GM23338 (cell line): Measurements from ENCODE around the gene PRSS27. TPM values are rescaled to one million over a fixed set of nuclear protein-coding genes. Genes with fewer than 3 reads are reported as not detected.

Source experiments
- ATAC-seq: fragments of 200-7000 bp; cut with Tn5 transposase; 3 replicates; pipeline ENCODE4 v1.9.1; 2020
- DNase-seq: peaks from one replicate; pipeline ENCODE4 v3.0.0-alpha.2; 2015; ENCODE audit warnings: low spot score
- H2AFZ ChIP-seq: fragments of 200-600 bp; sonication (generic); 2 replicates; pipeline ENCODE4 v1.8.0; 2016; ENCODE audit warnings: antibody characterized with exemption, mild to moderate bottlenecking, moderate library complexity
- H3F3A ChIP-seq: fragments of 200-600 bp; sonication (generic); replicated peaks from 2 replicates; pipeline ENCODE4 v1.8.0; 2017; ENCODE audit warnings: antibody characterized with exemption, mixed run types, low read depth
- H3K27ac ChIP-seq: fragments of 200-600 bp; sonication (generic); 2 replicates; pipeline ENCODE4 v1.6.1; 2016; ENCODE audit warnings: low read depth
- H3K27me3 ChIP-seq: fragments of 200-600 bp; sonication (generic); 2 replicates; pipeline ENCODE4 v1.8.0; 2016; ENCODE audit warnings: mild to moderate bottlenecking, mixed run types, moderate library complexity; ENCODE audit not compliant: insufficient read depth
- H3K36me3 ChIP-seq: fragments of 200-600 bp; sonication (generic); 2 replicates; pipeline ENCODE4 v1.8.0; 2016; ENCODE audit warnings: mild to moderate bottlenecking; ENCODE audit not compliant: insufficient read depth
- H3K4me1 ChIP-seq: fragments of 200-600 bp; sonication (generic); 2 replicates; pipeline ENCODE4 v1.8.0; 2016; ENCODE audit warnings: mild to moderate bottlenecking, moderate library complexity; ENCODE audit not compliant: insufficient read depth
- H3K4me2 ChIP-seq: fragments of 200-600 bp; sonication (generic); 2 replicates; pipeline ENCODE4 v1.7.1; 2017; ENCODE audit warnings: mixed run types
- H3K4me3 ChIP-seq: fragments of 200-600 bp; sonication (generic); 2 replicates; pipeline ENCODE4 v1.6.1; 2016; ENCODE audit warnings: mixed run types
- H3K79me2 ChIP-seq: fragments of 200-600 bp; sonication (generic); replicated peaks from 2 replicates; pipeline ENCODE4 v1.8.0; 2017; ENCODE audit warnings: mild to moderate bottlenecking; ENCODE audit not compliant: insufficient read depth
- H3K9me2 ChIP-seq: fragments of 200-600 bp; sonication (generic); 2 replicates; pipeline ENCODE4 v1.8.0; 2017; ENCODE audit not compliant: insufficient read depth
- H4K20me1 ChIP-seq: fragments of 200-600 bp; sonication (generic); replicated peaks from 2 replicates; pipeline ENCODE4 v1.8.0; 2017; ENCODE audit warnings: mild to moderate bottlenecking; ENCODE audit not compliant: insufficient read depth
- H3K27ac Mint-ChIP-seq: 2 replicates; pipeline ENCODE4 v1.8.0; 2020; ENCODE audit warnings: inconsistent platforms, mild to moderate bottlenecking, moderate library complexity, mixed read lengths
- H3K27me3 Mint-ChIP-seq: 3 replicates; pipeline ENCODE4 v1.8.0; 2022; ENCODE audit warnings: low read depth, mild to moderate bottlenecking, moderate library complexity, mixed read lengths, inconsistent platforms; ENCODE audit not compliant: insufficient read depth, poor library complexity
- H3K36me3 Mint-ChIP-seq: 3 replicates; pipeline ENCODE4 v1.8.0; 2021; ENCODE audit warnings: low read depth, mild to moderate bottlenecking, inconsistent platforms, moderate library complexity, mixed read lengths
- H3K4me1 Mint-ChIP-seq: 3 replicates; pipeline ENCODE4 v1.8.0; 2020; ENCODE audit warnings: mild to moderate bottlenecking, inconsistent platforms, mixed read lengths
- H3K4me3 Mint-ChIP-seq: 3 replicates; pipeline ENCODE4 v1.8.0; 2021; ENCODE audit warnings: moderate library complexity, mild to moderate bottlenecking, inconsistent platforms, mixed read lengths
- H3K9me3 Mint-ChIP-seq: 3 replicates; pipeline ENCODE4 v1.8.0; 2020; ENCODE audit warnings: moderate library complexity, mild to moderate bottlenecking, inconsistent platforms, mixed read lengths
- CREB1 ChIP-seq: fragments of 250-450 bp; sonication (Bioruptor Pico); IDR thresholded peaks from 2 replicates; pipeline ENCODE4 v1.5.0; 2020; ENCODE audit warnings: low read depth, mild to moderate bottlenecking, moderate library complexity
- EZH2phosphoT487 ChIP-seq: fragments of 200-600 bp; sonication (generic); IDR thresholded peaks from one replicate; pipeline ENCODE4 v1.8.1; 2018; ENCODE audit warnings: antibody characterized with exemption; ENCODE audit not compliant: unreplicated experiment
- JUNB ChIP-seq: IDR thresholded peaks from one replicate; pipeline ENCODE4 v1.6.1; 2016; ENCODE audit warnings: antibody characterized with exemption; ENCODE audit not compliant: unreplicated experiment
- NANOG ChIP-seq: IDR thresholded peaks from 2 replicates; pipeline ENCODE4 v1.6.1; 2016; ENCODE audit warnings: antibody characterized with exemption, borderline replicate concordance
- POLR2AphosphoS5 ChIP-seq: IDR thresholded peaks from 2 replicates; pipeline ENCODE4 v1.6.1; 2016; ENCODE audit warnings: antibody characterized with exemption, low read depth
- STAT1 ChIP-seq: IDR thresholded peaks from one replicate; pipeline ENCODE4 v1.6.1; 2016; ENCODE audit warnings: antibody characterized with exemption; ENCODE audit not compliant: unreplicated experiment
- ZNF114 ChIP-seq: fragments of 250-450 bp; sonication (Bioruptor Pico); IDR thresholded peaks from 2 replicates; pipeline ENCODE4 v1.5.0; 2020; ENCODE audit warnings: mild to moderate bottlenecking, moderate library complexity
- ZNF331 ChIP-seq: fragments of 250-450 bp; sonication (Bioruptor Pico); IDR thresholded peaks from 2 replicates; pipeline ENCODE4 v1.5.0; 2020; ENCODE audit warnings: low read depth, mild to moderate bottlenecking, moderate library complexity
- polyA plus RNA-seq: library from polyadenylated mRNA; unstranded; fragments of >200 nt; fragmentation: Nextera tagmentation; extraction: Ambion mirVana; gene quantifications from 2 replicates; pipeline ENCODE4 v1.2.1, GENCODE V29; 2016
- total RNA-seq: library from RNA; depleted of rRNA; stranded (reverse); fragments of >200 nt; shearing (Covaris generic); gene quantifications from 2 replicates; pipeline ENCODE4 v1.2.3, GENCODE V29; 2014
- TF ChIP-seq, protein P1 (sequence below): fragments of 250-450 bp; sonication (Bioruptor Pico); IDR thresholded peaks from 2 replicates; pipeline ENCODE4 v1.5.0; 2020; ENCODE audit warnings: mild to moderate bottlenecking, moderate library complexity
- TF ChIP-seq, protein P2 (sequence below), 2 experiments: fragments of 200-600 bp in 1 of 2; sonication (generic) in 1 of 2; conservative IDR thresholded peaks; 2 replicates each; pipeline versions ENCODE4 v1.5.1 to v1.6.1; 2016 to 2017; ENCODE audit warnings: antibody characterized with exemption in 2 of 2, low read depth in 2 of 2, mild to moderate bottlenecking in 2 of 2, moderate library complexity in 1 of 2
- TF ChIP-seq, protein P3 (sequence below): IDR thresholded peaks from 2 replicates; pipeline ENCODE4 v1.6.1; 2016; ENCODE audit warnings: antibody characterized with exemption
- TF ChIP-seq, protein P4 (sequence below): IDR thresholded peaks from one replicate; pipeline ENCODE4 v1.6.1; 2018; ENCODE audit warnings: antibody characterized with exemption; ENCODE audit not compliant: unreplicated experiment

The PRSS27 gene
- total and polyA plus RNA-seq, 2 experiments from 2014 or later, result 0.73 to 1.6 TPM

DNA sequence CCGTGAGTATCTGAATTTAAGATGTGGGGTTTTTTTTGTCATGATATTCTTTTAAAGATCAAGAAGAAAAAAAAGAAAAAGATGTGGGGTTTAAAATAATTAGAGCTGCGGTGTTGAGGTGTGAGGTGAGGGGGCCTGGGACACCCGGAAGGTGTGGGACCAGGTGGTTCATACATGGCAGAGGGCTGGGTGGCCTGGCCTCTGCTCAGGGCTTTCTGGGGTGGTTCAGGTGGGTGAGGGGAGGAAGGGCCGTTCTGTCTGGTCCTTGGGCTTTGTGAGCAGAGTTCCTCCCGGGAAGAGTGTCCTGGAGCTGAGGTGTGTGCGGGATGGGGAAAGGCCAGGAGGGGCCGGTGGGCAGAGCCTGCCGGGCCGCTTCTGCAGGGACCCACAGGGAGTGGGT, 5.0 kb downstream of the PRSS27 start (continued):
- TF ChIP-seq, protein P1, sequence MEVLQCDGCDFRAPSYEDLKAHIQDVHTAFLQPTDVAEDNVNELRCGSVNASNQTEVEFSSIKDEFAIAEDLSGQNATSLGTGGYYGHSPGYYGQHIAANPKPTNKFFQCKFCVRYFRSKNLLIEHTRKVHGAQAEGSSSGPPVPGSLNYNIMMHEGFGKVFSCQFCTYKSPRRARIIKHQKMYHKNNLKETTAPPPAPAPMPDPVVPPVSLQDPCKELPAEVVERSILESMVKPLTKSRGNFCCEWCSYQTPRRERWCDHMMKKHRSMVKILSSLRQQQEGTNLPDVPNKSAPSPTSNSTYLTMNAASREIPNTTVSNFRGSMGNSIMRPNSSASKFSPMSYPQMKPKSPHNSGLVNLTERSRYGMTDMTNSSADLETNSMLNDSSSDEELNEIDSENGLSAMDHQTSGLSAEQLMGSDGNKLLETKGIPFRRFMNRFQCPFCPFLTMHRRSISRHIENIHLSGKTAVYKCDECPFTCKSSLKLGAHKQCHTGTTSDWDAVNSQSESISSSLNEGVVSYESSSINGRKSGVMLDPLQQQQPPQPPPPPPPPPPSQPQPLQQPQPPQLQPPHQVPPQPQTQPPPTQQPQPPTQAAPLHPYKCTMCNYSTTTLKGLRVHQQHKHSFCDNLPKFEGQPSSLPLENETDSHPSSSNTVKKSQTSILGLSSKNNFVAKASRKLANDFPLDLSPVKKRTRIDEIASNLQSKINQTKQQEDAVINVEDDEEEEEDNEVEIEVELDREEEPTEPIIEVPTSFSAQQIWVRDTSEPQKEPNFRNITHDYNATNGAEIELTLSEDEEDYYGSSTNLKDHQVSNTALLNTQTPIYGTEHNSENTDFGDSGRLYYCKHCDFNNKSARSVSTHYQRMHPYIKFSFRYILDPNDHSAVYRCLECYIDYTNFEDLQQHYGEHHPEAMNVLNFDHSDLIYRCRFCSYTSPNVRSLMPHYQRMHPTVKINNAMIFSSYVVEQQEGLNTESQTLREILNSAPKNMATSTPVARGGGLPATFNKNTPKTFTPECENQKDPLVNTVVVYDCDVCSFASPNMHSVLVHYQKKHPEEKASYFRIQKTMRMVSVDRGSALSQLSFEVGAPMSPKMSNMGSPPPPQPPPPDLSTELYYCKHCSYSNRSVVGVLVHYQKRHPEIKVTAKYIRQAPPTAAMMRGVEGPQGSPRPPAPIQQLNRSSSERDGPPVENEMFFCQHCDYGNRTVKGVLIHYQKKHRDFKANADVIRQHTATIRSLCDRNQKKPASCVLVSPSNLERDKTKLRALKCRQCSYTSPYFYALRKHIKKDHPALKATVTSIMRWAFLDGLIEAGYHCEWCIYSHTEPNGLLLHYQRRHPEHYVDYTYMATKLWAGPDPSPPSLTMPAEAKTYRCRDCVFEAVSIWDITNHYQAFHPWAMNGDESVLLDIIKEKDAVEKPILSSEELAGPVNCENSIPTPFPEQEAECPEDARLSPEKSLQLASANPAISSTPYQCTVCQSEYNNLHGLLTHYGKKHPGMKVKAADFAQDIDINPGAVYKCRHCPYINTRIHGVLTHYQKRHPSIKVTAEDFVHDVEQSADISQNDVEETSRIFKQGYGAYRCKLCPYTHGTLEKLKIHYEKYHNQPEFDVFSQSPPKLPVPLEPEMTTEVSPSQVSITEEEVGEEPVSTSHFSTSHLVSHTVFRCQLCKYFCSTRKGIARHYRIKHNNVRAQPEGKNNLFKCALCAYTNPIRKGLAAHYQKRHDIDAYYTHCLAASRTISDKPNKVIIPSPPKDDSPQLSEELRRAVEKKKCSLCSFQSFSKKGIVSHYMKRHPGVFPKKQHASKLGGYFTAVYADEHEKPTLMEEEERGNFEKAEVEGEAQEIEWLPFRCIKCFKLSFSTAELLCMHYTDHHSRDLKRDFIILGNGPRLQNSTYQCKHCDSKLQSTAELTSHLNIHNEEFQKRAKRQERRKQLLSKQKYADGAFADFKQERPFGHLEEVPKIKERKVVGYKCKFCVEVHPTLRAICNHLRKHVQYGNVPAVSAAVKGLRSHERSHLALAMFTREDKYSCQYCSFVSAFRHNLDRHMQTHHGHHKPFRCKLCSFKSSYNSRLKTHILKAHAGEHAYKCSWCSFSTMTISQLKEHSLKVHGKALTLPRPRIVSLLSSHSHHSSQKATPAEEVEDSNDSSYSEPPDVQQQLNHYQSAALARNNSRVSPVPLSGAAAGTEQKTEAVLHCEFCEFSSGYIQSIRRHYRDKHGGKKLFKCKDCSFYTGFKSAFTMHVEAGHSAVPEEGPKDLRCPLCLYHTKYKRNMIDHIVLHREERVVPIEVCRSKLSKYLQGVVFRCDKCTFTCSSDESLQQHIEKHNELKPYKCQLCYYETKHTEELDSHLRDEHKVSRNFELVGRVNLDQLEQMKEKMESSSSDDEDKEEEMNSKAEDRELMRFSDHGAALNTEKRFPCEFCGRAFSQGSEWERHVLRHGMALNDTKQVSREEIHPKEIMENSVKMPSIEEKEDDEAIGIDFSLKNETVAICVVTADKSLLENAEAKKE (CRISPR knock-in tag), result no peak
- TF ChIP-seq CREB1 (no peak), POLR2AphosphoS5 (no peak)

DNA sequence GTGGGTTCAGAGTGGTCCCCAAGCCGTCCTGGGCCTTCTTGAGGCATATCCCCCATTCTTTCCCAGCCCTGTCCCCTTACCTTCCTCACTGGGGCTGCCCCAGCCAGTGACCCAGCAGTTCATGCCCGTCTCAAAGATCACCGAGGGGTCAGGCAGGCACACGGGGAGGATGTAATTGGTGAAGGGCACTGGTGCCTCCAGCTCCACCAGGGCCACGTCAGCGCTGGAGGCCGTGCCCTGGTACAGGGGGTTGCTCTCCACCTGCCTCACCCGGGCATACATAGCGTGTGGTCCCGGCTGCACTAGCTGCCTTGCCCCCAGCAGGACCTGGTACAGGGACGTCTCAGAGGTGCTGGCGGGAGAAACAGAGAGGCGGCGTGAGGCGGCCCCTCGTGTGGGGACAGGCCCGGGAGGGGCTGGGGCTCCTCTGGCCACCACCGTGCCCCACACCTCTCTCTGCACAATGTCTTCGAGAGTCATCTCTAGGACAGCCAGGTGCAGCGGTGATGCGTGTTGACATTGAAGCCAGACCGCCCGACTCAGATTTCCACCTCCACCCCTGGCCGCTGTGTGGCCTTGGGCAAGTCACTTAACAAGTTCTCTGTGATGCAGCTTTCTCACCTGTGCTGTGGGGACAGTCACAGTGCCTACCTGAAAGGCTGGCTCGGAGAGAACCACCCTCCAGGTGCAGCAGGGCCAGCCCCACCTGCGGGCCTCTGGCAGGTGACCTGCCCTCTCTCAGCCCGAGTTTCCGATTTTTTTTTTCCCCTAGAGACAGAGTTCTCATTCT, 5.8 kb downstream of the PRSS27 start:
- no peak overlapping the region for H2AFZ ChIP-seq
- no peak for ATAC-seq
- no peaks in the 10 kb centered on the region for H3F3A ChIP-seq
- no peaks in the 10 kb centered on the region for H3K36me3 ChIP-seq
- no peak overlapping the region for H3K4me2 ChIP-seq
- Mint-ChIP-seq H3K4me3 (no peak overlapping the region; the same call in 2 of the 3 replicates), H3K27ac (no peak overlapping the region), H3K36me3 (no peaks in the 10 kb centered on the region; the same call in 2 of the 3 replicates), H3K9me3 (no peaks in the 10 kb centered on the region), H3K4me1 (peaks cover 7% of the 10 kb centered on the region; the same call in 2 of the 3 replicates), H3K27me3 (peaks cover 20% of the 10 kb centered on the region)
- no peaks in the 10 kb centered on the region for H3K4me1 ChIP-seq
- H3K4me3 ChIP-seq, result no peak overlapping the region
- H3K27ac ChIP-seq, result no peak overlapping the region
- no peak for DNase-seq
- H3K79me2 ChIP-seq, result no peaks in the 10 kb centered on the region
- no peaks in the 10 kb centered on the region for H4K20me1 ChIP-seq
- H3K9me2 ChIP-seq, result no peaks in the 10 kb centered on the region
- no peaks in the 10 kb centered on the region for H3K27me3 ChIP-seq
- TF ChIP-seq, protein P2, sequence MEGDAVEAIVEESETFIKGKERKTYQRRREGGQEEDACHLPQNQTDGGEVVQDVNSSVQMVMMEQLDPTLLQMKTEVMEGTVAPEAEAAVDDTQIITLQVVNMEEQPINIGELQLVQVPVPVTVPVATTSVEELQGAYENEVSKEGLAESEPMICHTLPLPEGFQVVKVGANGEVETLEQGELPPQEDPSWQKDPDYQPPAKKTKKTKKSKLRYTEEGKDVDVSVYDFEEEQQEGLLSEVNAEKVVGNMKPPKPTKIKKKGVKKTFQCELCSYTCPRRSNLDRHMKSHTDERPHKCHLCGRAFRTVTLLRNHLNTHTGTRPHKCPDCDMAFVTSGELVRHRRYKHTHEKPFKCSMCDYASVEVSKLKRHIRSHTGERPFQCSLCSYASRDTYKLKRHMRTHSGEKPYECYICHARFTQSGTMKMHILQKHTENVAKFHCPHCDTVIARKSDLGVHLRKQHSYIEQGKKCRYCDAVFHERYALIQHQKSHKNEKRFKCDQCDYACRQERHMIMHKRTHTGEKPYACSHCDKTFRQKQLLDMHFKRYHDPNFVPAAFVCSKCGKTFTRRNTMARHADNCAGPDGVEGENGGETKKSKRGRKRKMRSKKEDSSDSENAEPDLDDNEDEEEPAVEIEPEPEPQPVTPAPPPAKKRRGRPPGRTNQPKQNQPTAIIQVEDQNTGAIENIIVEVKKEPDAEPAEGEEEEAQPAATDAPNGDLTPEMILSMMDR (conservative IDR thresholded peaks at IDR 0.05; ENCODE audit: low read depth in 2 of 2), result no peak
- TF ChIP-seq STAT1 (no peak), POLR2AphosphoS5 (no peak), EZH2phosphoT487 (no peak), JUNB (no peak), ZNF114 (no peak), NANOG (no peak), ZNF331 (CRISPR knock-in tag) (no peak)
- TF ChIP-seq, protein P3, sequence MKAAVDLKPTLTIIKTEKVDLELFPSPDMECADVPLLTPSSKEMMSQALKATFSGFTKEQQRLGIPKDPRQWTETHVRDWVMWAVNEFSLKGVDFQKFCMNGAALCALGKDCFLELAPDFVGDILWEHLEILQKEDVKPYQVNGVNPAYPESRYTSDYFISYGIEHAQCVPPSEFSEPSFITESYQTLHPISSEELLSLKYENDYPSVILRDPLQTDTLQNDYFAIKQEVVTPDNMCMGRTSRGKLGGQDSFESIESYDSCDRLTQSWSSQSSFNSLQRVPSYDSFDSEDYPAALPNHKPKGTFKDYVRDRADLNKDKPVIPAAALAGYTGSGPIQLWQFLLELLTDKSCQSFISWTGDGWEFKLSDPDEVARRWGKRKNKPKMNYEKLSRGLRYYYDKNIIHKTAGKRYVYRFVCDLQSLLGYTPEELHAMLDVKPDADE, result no peak
- TF ChIP-seq, protein P4, sequence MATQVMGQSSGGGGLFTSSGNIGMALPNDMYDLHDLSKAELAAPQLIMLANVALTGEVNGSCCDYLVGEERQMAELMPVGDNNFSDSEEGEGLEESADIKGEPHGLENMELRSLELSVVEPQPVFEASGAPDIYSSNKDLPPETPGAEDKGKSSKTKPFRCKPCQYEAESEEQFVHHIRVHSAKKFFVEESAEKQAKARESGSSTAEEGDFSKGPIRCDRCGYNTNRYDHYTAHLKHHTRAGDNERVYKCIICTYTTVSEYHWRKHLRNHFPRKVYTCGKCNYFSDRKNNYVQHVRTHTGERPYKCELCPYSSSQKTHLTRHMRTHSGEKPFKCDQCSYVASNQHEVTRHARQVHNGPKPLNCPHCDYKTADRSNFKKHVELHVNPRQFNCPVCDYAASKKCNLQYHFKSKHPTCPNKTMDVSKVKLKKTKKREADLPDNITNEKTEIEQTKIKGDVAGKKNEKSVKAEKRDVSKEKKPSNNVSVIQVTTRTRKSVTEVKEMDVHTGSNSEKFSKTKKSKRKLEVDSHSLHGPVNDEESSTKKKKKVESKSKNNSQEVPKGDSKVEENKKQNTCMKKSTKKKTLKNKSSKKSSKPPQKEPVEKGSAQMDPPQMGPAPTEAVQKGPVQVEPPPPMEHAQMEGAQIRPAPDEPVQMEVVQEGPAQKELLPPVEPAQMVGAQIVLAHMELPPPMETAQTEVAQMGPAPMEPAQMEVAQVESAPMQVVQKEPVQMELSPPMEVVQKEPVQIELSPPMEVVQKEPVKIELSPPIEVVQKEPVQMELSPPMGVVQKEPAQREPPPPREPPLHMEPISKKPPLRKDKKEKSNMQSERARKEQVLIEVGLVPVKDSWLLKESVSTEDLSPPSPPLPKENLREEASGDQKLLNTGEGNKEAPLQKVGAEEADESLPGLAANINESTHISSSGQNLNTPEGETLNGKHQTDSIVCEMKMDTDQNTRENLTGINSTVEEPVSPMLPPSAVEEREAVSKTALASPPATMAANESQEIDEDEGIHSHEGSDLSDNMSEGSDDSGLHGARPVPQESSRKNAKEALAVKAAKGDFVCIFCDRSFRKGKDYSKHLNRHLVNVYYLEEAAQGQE, result no peak
